ENCODE results near the gene SEMA4C.
A peak's percentile ranks its signal among the peaks of the same experiment; 100 is the strongest.

Gene SEMA4C

DNA sequence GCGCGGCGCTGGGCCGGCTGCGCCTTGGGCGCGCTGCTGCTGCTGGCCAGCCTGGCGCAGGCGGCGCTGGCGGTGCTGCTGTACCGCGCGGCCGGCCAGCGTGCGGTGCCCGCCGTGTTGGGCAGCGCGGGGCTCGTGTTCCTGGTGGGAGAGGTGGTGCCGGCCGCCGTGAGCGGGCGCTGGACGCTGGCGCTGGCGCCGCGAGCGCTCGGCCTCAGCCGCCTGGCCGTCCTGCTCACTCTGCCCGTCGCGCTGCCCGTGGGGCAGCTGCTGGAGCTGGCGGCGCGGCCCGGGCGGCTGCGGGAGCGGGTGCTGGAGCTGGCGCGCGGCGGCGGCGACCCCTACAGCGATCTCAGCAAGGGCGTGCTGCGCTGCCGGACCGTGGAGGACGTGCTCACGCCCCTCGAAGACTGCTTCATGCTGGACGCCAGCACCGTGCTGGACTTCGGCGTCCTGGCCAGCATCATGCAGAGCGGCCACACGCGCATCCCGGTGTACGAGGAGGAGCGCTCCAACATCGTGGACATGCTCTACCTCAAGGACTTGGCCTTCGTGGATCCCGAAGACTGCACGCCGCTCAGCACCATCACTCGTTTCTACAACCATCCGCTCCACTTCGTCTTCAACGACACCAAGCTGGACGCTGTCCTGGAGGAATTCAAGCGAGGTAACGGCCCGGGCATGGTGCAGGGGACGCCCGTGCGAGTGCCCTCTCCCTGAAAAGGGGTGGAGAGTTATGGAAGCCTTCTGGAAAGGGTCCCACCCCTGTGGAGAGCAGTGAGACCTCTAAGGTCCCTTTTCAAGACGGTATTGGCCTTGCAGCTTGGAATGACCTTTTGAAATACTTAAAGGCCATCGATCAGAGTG is 52.8 kb downstream of the SEMA4C start:
- no peak for DNase-seq

DNA sequence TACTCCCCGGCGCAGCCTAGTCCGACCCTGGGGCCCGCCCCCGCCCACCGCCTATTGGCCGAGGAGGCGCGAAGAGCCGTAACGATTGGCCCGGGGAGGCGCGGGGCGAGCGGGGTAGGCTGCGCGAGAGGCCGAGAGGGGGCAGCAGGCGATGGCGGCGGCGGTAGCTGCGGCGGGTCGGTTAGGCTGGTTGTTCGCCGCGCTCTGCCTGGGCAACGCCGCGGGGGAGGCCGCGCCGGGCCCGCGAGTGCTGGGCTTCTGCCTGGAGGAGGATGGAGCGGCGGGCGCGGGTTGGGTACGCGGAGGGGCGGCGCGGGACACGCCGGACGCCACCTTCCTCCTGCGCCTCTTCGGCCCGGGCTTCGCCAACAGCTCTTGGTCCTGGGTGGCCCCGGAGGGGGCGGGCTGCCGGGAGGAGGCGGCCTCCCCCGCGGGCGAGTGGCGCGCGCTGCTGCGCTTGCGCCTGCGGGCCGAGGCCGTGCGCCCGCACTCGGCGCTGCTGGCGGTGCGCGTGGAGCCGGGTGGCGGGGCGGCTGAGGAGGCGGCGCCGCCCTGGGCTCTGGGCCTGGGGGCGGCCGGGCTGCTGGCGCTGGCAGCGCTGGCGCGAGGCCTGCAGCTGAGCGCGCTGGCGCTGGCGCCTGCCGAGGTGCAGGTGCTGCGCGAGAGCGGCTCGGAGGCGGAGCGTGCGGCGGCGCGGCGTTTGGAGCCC is 53.6 kb downstream of the SEMA4C start, which contains the start of gene CNNM3:
Gene CNNM3, plus strand, starts transcription at position 142 of the 709 bp plus-strand sequence. Its CDS starts 10 bp downstream, at position 152.
- DNase-seq: peak; percentile 57

GRCh38 chr2:96815326-96816126 is 54.4 kb downstream of the SEMA4C start:
- no peak for DNase-seq

DNA sequence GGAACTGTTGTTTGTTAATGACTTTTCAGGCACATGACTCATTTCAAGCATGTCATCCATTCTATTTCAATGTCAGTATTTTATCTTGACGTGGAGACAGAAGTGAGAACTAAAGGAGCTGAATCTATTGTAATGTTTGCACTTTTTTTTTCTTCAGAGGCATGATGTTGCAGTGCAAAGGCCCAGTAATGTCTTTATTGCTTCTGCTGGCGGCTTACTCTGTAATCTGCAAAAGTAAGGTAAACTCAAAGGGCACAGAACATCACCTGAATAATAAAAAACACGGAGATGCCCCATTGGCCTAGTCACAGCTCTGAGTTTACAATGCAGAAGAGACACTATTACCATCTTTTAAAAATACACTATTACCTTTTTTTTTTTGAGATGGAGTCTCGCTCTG is 56.2 kb downstream of the SEMA4C start:
- DNase-seq: no peak

GRCh38 chr2:96811917-96812316 is 58.0 kb downstream of the SEMA4C start:
- no peak for DNase-seq

DNA sequence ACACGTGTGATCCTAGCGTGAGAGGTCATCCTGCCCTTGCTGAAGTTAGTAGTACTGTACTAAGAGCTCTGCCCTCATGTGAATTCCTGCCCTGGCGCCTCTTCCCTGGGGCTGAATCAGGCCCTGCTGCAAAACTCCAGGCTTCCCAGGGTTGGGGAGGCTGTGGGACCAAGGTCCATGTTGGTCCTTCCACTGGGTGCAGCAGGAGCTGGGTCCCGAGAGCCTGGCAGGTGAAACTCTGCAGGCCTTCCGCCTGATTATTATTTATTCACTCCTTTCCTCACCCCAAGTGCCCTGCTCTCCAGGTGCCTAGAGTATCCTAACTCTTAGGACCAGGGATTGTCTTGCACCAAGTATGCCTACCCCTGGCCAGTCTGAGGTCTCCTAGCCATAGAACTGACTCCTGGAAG is 59.1 kb downstream of the SEMA4C start:
- no peak for DNase-seq

DNA sequence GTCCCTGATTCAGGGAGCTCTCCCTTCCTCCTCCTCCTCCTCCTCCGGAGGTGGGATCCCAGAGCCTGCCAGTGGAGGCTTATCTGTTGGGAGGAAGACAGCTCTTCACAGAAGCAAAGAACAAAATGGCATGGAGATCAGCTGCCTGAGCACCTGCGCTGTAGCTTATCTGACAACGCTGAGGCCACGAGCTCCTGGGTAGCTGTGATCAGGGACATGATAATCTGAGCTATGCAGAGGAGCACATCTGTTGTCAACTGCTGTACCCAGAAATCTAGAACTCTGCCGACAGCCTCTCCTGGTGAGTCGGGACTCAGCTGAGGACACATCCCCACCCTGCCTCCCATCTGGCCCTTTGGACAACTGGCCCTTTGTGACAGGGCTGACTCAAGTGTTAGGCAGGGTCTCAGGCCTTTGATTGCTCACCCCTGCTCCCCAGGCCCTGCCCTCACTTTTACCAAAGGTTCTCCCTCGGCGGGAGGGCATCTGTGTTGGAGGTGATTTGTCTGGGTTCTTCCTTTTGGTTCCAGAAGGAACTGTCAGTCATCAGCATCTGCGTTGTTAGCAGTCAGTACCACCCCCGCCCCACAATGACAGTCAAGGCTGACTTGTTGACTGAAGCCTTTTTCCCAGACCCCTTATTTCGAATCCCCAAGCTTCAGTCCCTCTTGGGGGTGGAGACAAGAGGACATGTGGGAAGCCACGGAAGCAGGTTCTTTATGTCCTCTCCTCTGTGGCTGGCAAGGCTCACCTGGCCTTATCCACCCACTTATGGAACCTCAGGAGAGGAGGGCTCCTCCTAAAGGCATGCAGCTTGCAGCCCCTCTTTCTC is 59.7 kb downstream of the SEMA4C start:
- DNase-seq: no peak
